Measurements from ENCODE around the gene EPB41L1. TPM values are rescaled to one million over a fixed set of nuclear protein-coding genes. Genes with fewer than 3 reads are reported as not detected.

Gene EPB41L1
- total RNA-seq, 4 donors from 2014 or later = 27.7 to 53.8 (median 34.4) TPM

GRCh38 chr20:36266189-36266588 lies 111.6 kb downstream of the EPB41L1 start:
- Histone ChIP-seq H3K9me3 (no peaks in the 10 kb centered on the region), H3K4me1 (no peaks in the 10 kb centered on the region), H3K27me3 (no peaks in the 10 kb centered on the region), H3K4me3 (no peak overlapping the region), H3K27ac (replicated peaks in 1 of 4) (no peak overlapping the region), H3K36me3 (no peaks in the 10 kb centered on the region)
- WGBS = 80% methylated on average over 5 of the region's 6 CpGs
- DNase-seq (ENCODE audit: extremely low spot score) = no peak
- intact Hi-C loops (cut with DNase I) = no loop called here
- no peak for TF ChIP-seq POLR2AphosphoS5 (IDR thresholded peaks at IDR 0.05)
- TF ChIP-seq POLR2A (IDR thresholded peaks at IDR 0.05; ENCODE audit: low read depth) = no peak
- no peak for TF ChIP-seq EP300 (IDR thresholded peaks at IDR 0.05)
- TF ChIP-seq, protein P1, sequence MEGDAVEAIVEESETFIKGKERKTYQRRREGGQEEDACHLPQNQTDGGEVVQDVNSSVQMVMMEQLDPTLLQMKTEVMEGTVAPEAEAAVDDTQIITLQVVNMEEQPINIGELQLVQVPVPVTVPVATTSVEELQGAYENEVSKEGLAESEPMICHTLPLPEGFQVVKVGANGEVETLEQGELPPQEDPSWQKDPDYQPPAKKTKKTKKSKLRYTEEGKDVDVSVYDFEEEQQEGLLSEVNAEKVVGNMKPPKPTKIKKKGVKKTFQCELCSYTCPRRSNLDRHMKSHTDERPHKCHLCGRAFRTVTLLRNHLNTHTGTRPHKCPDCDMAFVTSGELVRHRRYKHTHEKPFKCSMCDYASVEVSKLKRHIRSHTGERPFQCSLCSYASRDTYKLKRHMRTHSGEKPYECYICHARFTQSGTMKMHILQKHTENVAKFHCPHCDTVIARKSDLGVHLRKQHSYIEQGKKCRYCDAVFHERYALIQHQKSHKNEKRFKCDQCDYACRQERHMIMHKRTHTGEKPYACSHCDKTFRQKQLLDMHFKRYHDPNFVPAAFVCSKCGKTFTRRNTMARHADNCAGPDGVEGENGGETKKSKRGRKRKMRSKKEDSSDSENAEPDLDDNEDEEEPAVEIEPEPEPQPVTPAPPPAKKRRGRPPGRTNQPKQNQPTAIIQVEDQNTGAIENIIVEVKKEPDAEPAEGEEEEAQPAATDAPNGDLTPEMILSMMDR (IDR thresholded peaks at IDR 0.05) = no peak

DNA sequence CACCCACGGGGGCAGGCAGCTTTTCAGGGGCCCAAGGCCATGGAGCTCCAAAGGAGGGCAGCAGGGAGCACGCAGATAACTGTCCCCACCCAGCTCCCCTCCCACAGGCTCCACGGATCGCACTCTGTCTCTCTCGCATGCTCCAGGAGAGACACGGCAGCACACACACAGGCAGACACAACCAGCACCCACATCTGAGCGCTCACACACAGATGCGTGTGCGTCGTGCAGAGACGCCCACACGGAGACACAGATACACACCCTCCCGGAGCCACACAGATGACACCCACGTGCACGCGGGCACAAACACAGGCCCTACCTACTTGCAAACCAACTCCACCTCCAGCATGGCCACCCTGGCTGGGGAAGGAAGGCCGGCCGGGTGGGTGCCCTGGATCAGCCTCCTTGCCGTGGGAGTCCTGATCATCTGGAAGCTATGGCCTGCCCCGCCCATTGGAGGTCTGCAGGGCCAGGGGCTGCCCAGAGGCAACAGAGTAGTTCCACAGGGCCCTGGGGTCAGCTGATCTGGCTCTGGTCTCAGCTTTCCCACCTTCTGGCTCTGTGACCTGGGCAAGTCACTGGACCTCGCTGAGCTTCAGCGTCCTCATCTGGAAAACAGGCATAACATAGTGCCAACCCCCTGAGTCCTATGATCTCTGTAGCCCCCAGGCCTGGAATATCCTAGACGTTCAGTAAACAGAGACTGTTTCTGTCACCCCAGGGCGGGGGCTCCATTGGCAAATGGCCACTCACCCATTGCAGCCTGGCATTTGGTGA lies 113.3 kb downstream of the EPB41L1 start:
- H3K9me3 ChIP-seq = no peaks in the 10 kb centered on the region
- H3K4me1 ChIP-seq = no peaks in the 10 kb centered on the region
- TF ChIP-seq, protein P1 (IDR thresholded peaks at IDR 0.05) = no peak
- TF ChIP-seq EP300 (IDR thresholded peaks at IDR 0.05) (no peak), POLR2A (IDR thresholded peaks at IDR 0.05; ENCODE audit: low read depth) (no peak), POLR2AphosphoS5 (IDR thresholded peaks at IDR 0.05) (no peak)
- no peak overlapping the region for H3K4me3 ChIP-seq
- no peak for DNase-seq (ENCODE audit: extremely low spot score)
- intact Hi-C loops (cut with DNase I) = no loop called here
- 83% methylated on average over 4 of the region's 24 CpGs for WGBS
- H3K27ac ChIP-seq (replicated peaks in 1 of 4) = no peak overlapping the region
- peaks cover 0 to 4% (median 0%) of the 10 kb centered on the region in 4 donors for H3K27me3 ChIP-seq
- no peaks in the 10 kb centered on the region for H3K36me3 ChIP-seq

DNA sequence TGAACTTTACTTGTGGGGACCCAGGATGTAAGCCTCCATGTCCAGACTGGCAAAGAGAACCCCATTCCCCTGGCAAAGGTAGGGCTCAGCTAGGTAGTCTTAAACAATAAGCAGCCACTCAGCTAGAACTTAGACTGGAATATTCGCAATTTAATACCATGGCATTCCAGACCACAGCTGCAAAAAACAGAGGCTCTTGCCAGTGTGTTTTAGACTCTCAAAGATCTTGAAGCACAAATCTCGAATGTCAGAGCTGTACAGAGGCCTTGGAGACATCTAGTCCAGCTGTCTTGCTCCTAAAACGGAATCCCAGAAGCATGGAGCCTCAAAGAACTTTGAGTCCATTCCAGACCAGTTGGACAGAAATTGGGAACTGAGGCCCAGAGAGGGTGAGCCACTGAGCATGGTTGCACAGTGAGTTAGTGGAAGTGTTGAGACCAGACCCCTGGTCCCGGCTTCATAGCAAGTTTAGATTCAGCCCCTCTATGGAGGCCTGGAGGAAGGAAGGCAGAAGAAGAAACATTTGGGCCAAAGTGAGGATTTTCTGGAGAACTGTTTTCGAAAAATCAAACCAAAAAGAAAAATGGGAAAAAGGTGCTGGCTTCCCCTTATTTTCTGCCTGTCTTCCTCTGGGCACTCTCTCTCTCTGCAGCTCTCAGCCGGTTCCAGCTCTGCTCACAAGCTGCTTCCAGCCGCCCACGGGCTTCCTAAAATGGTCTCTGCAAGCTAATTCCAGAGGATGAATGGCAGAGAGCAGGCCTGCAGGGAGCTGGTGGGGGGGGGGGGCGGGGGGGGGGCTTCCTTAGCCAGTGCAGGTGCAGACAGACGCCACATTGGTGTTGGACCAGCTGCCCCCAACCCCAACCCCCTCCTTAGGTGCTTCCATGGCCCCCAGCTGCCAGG lies 114.2 kb downstream of the EPB41L1 start:
- Histone ChIP-seq H3K27ac (replicated peaks in 1 of 4) (no peak overlapping the region), H3K4me3 (no peak overlapping the region), H3K4me1 (no peaks in the 10 kb centered on the region), H3K9me3 (no peaks in the 10 kb centered on the region), H3K27me3 (peaks cover 0 to 11% (median 0%) of the 10 kb centered on the region in 4 donors), H3K36me3 (no peaks in the 10 kb centered on the region)
- no peak for TF ChIP-seq EP300 (IDR thresholded peaks at IDR 0.05)
- no peak for TF ChIP-seq POLR2AphosphoS5 (IDR thresholded peaks at IDR 0.05)
- TF ChIP-seq, protein P1 (IDR thresholded peaks at IDR 0.05) = no peak
- TF ChIP-seq POLR2A (IDR thresholded peaks at IDR 0.05; ENCODE audit: low read depth) = no peak
- no peak for DNase-seq (ENCODE audit: extremely low spot score)
- intact Hi-C loops (cut with DNase I) = no loop called here
- 51% methylated on average over 10 of the region's 10 CpGs for WGBS

DNA sequence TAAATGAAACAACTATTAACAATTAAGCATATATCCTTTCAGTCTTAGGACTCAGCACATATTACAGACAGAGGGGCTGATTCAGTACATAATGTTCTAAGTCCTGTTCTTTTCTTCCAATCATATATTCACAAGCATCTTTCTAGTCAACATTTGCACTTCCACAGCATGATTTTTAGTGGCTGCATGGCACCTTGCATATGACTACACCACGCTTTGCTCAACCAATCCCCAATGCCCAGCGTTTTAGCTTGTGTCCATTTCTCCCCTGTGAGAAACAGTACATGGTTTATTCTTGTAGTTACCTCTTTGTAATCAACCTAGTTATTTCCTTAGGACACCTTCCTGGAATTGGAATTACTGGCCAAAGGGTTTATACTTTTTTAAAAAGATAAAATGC lies 115.0 kb downstream of the EPB41L1 start:
- intact Hi-C loops (cut with DNase I) = no loop called here
- Histone ChIP-seq H3K4me1 (no peaks in the 10 kb centered on the region), H3K4me3 (no peak overlapping the region), H3K27ac (replicated peaks in 1 of 4) (no peak overlapping the region), H3K9me3 (no peaks in the 10 kb centered on the region), H3K36me3 (no peaks in the 10 kb centered on the region), H3K27me3 (peaks cover 0 to 19% (median 4%) of the 10 kb centered on the region in 4 donors)
- no peak for DNase-seq (ENCODE audit: extremely low spot score)
- WGBS = 76% methylated on average over 2 of the region's 2 CpGs
- TF ChIP-seq EP300 (IDR thresholded peaks at IDR 0.05) (no peak), POLR2A (IDR thresholded peaks at IDR 0.05; ENCODE audit: low read depth) (no peak), POLR2AphosphoS5 (IDR thresholded peaks at IDR 0.05) (no peak)
- TF ChIP-seq, protein P1 (IDR thresholded peaks at IDR 0.05) = no peak

All from esophagus muscularis mucosa (tissue), 4 donors.